GM19023 (cell line): ENCODE results near the gene SNX9.

Experiments used
- ATAC-seq: cut with Tn5 transposase; IDR thresholded peaks from one replicate; pipeline ENCODE4 v1.9.1; 2021; ENCODE audit warnings: mild to moderate bottlenecking, moderate library complexity; ENCODE audit not compliant: unreplicated experiment

Gene SNX9

DNA sequence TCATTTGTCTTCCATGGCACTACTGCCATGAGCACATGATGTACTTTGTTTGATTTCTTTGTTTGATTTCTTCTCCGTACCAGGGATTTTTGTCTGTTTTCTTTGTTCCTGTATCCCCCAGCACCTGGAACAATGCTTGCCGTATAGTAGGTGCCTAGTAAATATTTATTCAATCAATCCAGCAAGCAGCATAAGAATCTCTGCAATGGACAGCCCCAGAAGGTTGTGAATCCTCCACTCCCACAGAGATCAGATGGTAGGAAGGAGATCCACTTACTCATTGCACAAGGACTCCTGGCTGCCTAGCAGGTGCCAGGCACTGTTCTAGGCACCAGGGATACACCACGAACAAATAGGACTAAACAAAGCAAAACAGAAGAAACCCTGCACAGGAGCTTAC lies 151.9 kb downstream of the SNX9 start:
- ATAC-seq: no peak

DNA sequence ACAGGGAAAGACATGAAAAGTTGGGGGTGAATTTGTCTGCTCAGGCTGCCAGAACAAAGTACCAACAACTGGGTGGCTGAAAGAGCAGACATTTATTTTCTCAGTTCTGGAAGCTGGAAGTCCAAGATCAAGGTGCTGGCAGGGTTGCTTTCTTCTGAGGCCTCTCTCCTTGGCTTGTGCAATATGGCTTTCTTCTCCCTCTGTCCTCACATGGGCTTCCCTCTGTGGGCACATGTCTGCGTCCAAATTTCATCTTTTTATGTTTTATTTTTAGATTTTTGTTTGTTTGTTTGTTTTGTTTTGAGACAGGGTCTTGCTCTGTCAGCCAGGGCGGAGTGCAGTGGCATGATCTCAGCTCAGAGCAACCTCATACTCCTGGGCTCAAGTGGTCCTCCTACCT lies 152.4 kb downstream of the SNX9 start:
- no peak for ATAC-seq

DNA sequence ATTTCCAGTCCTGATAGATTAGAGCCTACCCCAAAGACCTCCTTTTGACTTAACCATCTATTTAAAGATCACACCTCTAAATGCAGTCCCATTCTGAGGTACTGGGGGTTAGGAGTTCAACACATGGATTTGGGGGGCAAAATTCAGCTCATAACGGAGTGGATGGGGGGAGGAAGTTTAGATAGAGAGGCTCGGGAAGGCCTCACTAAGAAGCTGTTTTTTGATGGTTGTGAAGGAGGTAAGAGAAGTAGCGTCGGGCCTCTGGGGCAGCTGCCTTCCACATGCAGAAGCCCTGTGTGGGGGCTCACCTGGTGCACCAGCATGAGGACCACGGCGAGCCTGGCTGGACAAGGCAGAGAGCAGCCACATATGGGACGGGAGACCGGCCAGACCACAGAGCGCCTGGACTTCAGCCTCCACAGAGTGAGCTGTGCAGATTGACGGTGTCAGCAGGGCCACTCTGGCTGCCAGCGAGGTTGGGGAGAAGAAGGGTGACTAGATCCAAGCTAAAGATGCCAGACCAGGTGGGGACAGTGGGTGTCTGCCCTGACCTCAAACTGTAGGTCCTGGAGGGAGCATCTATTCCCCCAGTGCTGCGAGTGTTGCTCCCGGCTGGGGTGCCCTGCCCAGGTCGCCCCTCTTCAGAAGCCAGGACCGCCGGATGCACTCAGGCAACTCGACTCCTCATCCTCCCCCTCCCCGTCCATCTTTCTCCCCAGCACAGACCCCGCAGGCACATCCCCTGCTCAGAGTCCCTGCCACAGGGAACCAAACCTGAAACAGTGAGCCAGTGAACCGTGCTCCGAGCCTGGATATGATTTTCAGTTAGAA lies 153.5 kb downstream of the SNX9 start:
- ATAC-seq: no peak

DNA sequence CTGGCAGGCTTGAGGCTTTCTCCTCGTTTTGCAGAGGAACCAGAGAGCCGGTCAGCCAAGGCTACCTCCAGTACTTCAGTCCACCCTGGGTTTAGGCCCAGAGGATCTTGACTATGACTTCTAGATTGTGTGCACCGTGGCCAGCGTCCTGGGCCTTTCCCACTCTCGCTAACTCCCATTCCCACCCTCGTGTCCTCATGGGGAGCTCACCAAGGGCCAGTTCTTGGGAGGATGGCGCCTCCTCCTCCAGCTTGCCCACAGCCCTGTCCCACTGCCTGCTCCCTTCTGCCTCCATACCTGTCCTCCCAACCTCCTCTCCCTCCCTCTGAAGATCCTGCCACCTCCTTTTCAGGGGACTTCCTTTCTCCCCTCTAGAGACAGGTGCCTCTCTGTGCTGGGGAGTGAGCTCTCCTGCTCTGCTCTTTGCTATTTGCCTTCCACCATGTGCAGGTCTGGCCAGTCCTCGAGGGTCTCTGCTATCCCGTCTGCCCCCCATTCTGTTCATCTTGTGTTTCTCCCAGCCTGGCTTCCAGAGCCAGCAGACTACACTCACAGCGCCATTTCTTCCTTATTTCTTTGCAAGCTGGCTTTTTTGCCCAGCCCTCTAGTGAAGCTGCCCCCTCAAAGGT lies 154.2 kb downstream of the SNX9 start:
- no peak for ATAC-seq

DNA sequence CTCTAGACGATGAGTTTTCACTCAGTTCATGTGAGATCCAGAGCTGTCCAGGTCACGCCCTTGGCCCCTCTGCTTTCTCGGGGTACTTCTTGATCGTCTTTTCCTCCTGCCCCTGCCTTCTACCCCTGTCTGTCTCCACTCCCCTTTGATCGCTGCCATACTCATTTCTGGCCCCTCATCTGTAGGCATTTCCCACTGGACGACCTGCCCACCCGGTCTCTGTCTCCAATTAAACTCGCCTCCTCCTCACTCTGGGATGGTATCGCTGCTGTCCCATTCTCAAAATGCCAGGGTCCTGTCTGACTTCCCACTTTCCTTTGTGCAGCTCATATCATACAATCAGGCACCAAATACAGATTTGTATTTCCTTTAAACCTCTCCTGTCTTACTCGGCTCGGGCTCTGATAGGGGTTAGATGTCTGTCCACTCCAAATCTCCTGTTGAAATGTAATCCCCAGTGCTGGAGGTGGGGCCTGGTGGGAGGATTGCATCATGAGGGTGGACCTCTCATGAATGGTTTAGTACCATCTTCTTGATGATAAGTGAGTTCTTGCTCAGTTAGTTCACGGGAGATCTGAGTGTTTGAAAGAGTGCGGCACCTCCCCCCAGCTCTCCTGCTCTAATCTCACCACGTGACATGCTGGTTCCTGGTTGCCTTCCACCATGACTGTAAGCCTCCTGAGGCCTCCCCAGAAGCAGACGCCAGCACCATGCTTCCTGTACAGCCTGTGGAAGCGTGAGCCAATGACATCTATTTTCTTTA lies 155.2 kb downstream of the SNX9 start:
- no peak for ATAC-seq

DNA sequence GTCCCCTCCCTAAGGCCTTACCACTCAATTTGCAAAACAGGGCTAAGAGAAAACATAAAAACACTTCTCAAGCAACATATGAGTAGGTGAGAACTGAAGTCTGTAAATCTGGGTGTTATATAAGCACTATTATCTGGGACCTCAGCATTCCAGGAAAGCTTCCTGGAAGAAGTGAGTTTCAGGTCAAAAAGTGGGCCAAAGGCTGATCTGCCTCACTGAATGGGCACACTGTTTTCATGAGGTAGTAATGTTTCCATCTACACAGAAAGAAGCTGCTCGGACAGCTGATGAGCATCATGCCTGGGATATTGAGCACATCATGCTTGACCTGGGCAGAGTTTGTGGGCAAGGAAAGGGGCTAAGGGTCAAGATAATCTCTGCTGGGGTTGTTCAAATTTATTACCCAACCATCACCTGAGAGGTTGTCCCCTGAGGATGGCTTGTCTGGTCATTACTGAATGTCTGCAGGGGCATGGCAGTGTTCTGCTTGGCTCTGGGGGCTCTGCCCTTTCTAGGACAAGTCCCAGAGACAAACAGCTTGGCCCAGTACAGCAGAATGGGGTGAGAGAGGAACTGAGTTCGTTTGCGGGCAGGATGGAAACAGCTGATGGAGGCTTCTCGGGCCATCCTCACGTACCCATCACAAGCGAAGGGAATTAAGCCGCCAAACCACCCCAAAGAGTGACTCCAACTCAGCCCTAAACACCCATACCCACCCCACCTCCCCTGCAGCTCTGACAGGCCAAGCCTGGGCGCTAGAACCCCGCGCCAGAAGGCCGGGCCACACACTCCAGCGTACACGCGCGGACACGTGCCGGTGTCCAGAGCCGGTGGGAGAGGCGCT lies 157.5 kb downstream of the SNX9 start:
- ATAC-seq: peak; percentile 2

DNA sequence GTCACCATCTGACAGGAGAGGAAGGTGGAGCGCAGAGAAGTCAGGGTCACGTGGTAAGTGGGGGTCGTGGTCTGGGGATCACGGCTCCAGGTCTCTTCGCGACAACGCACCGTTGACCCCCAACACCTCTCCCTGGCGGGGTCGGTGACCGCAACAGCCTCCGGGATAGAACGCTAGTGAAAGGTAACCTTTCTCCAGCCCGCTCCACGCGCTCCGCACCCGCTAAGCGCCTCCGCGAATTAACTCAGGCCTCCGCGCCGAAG lies 158.0 kb downstream of the SNX9 start:
- peak; percentile 33 for ATAC-seq

DNA sequence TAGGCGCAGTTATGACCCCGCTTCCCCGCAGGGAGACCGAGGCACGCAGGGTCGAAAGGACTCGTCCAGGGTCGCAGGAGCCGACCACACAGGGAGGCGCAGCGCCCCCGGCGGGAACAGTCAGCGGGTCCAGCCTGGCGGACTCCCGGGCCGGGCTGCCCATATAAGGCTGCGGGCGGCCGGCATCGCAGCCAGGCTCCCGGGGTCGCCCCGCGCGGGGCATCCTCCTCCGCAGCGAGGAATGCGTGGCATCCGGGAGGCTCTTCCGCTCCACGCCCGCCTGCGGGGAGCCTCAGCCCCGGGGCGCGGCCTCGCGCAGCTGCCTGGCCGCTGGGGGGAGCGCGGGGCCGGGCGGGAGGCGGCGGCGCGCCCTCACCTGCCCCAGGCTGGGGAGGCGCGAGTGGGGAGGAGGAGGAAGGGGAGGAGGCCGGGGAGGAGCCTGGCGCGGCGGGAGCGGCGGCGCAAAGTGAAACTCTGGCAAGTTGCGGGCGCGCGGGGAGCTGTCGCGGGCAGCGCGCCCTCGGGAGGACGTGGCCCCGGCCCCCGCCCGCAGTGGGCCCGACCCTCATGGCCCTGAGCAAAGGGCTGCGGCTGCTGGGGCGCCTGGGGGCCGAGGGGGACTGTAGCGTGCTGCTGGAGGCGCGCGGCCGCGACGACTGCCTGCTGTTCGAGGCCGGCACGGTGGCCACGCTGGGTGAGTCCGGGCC lies 158.5 kb downstream of the SNX9 start, which contains the start of gene SYNJ2:
Gene SYNJ2, plus strand, starts transcription at position 469 of the 707 bp plus-strand sequence. Its CDS starts 99 bp downstream, at position 568.
- peak; percentile 76 for ATAC-seq

DNA sequence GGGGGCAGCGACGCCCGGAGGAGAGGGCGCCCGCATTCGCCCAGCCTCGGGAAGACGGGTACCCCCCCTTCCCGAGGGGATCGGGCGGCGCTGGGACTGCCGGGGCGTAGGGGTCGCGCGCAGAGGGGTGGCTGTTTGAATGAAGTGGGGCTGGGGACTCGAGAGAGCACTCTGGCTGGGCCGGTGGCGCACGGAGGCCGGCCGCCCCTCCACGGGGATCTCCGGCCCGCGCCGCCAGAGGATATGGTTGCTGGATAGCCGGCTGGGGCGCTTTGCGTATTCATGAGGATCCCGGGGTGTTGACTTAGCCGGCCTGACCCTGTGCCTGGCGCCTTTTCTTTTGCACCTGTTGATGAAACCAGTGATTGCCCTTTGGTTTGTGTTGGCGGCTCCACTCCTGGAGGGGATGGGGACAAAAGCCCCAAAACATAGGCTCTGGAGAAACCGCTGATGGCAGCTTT lies 159.1 kb downstream of the SNX9 start:
- ATAC-seq: peak; percentile 36

DNA sequence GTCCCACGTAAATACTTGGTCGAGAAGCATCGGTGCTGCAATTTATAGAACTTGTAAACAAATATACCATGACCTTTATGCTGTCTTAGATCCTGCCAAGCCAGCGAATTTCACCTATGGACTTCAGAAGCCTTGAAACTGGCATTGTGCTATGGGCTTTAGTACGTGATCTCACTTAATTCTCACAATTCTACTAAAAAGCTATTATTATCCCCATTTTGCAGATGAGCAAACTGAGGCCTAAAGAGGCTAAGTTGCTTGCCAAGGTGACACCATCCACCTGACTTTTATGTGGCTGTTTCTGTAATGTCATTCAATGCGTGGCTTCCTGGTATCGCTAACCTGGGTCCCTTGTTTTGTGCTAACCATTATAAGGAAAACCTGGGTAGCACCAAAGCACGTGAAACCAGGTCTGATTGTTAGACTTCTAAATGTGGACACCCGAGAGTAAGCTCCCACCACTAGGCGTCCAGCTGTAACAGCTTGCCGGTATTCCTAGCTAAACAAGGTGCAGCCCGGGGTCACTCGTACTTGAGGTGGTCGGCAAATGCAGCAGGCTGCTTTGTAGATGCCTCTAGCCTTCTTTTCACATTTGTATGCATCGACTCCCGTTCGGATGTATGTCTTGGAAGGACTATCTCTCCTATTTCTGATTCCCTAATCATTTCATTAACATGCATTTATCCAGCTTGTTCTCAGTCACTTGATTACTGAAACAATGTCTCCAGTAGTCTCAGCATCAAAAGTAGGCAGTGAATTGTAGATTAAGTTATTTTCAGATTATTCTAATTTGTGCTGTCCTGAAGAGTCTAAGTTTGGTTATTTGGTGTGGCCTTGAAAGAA lies 159.7 kb downstream of the SNX9 start:
- ATAC-seq: no peak

DNA sequence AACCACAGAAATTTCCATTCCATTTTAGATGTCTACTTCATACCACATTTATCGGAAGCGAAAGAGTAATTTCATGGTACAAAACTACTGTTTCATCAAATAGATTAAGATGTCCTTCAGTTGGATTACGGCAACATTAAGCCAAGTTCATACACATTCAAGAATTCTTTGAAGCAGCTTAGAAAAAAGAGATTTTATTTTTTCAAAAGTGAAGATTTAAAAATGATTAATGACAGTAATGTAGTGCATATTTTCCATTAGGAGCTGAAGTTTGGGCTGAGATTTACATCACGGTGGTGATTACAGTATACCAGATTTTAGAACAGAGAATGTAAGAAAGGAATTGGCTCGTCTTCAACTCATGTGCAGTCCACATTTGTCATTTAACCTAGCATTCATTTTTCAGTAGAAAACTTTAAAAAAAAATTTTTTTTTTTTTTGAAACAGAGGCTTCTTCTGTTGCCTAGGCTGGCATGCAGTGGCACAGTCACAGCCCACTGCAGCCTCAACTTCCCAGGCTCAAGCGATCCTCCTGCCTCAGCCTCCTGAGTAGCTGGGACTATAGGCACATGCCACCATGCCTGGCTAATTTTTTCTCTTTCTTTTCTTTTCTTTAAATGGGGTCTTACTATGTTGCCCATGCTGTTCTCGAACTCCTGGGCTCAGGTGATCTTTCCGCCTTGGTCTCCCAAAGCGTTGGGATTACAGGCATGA lies 160.5 kb downstream of the SNX9 start:
- ATAC-seq: no peak

DNA sequence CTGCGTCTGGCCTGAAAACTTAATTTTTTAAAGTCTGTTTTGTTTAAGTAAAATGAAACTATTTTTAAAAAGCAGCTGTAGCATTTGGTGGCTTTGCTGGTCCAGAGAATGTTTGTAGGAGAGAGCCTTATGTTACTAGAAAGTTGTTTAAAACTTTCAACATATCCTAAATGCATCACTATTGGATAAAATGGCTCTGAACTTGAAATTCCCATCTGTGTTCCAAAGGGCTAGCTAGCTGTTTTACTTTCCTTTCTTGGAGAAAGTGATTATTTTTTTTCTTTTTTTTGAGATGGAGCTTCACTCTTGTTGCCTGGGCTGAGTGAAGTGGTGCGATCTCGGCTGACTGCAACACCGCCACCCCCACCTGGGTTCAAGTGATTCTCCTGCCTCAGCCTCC lies 161.1 kb downstream of the SNX9 start:
- no peak for ATAC-seq

DNA sequence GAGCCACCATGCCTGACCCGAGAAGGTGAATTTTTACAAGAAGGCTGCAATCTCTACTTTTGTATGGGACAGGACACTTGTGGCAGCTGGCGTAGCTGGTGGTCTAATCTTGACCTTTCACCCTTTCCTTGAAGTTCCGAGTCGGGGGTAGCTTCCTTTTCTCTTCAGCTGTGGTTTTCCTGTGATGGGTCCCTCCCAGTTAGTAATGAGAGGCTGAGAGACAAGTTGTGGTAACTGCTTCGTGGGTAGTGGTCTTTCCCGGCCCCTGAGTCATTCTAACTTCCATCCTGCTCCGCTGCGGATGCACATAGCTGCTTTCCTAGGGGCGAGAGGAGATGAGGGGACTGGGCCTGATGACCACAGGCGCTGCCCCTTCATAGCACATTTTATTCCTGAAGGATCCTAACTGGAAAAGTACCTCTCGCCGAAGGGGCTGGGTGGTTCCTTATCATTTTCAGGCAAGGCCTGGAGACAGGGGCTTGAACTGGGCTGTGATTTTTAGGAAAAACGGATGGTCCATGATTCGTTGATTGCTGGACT lies 161.7 kb downstream of the SNX9 start:
- ATAC-seq: no peak

DNA sequence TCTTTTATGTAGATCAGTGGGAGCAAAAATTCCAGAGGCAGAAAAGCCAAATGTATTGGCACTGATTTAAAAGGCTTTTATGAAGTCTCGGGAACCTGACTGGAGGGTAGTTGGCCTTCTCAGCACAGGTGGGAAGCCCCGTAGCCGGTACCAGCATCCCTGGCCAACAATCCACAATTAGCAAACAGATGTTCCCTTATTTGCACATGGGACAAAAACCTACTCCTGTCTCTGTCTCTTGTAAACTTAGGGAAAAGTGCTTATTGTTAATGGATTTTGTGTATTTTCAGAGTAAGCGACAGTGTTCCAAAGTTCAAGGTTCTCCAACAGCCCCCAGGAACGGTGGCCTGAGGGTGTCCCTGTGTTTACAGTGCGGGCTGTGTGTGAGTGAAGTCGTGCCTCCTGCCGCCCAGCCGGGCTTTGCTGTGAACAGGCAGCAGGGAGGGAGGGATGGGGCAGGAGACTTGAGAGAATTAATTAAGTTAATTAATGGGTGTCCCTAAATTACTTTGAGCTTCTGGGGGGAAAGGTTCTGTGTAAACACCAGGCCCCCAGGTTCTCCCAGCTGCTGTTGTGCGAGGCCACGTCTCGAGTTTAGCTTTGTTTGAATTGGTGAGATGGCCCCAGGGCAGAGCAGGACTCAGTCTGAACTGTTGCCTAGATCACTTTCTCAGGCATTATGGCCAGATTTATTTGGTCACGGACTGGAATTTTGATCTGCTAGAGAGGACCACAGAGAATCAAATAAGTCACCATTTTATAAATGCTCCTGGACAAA lies 162.5 kb downstream of the SNX9 start:
- ATAC-seq: no peak

DNA sequence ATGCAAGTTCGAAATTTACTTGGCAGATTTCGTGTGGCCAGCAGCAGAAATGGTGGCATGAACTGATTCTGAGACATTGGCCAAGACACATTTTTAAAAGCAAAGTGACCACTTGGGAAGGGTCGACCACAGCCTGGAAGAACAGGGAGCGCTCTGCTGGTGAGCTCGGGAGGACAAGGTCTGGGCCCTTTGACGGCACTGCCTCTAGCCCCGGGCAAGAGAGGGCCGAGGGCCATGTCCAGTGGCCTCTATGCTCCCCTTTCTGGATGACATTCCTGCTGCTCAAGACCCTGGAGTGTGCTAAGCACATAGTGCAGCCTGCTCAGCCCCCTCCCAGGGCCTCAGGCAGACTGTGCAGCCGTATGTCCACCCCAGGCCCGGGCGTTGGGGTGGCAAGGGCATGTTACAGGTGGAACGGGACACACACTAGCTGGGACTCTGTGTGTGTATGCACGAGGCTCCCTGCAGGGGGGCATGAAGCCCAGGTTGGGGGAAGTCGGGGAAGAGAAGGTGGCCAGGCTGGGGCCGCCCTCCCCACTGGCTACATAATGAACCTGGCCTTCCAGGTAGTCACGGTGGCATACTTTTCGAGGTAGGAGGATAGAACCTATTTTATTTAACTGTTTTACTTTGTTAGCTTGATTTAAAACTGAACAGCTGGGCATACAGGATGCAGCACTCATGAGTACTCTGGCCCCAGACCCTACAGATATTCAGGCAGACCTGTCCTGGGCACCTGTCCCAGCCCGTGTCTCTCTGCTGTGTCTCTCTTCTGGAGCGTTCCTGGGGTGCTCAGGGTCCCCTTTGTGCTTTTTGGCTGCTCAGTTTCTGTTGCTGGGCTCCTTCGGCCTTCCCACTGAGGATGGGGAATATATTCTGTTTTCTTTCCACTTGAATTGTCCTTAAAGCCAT lies 165.0 kb downstream of the SNX9 start:
- no peak for ATAC-seq

DNA sequence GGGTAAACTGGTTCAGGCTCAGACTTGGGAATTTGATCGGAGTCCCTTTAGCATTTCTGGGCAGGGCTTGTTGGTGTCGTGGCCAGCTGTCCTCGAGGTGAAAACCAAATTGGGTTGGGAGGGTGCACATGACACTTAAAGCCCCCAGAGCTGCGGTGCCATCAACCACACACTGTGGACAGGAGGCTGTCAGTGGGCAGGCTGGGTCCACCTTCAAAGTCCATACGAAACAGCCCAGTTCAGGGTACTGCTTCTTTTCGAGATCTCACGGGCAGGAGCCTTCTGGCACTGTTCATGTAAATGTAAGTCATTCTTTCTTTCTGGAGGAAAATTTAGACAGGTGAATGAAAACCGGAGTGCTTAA lies 165.6 kb downstream of the SNX9 start:
- no peak for ATAC-seq
